GM12875 (cell line): ENCODE measurements around the gene SUGCT.
A peak's percentile ranks its signal among the peaks of the same experiment; 100 is the strongest.

Experiments
- H3K4me3 ChIP-seq: one replicate; pipeline ENCODE4 v1.5.1; 2011; ENCODE audit warnings: low read depth, low read length, control low read depth
- CTCF ChIP-seq: IDR thresholded peaks from 2 replicates; pipeline ENCODE4 v1.5.1; 2011; ENCODE audit warnings: low read depth, mild to moderate bottlenecking, control low read depth, inconsistent platforms, low read length, moderate library complexity, borderline replicate concordance; ENCODE audit not compliant: insufficient read depth

The SUGCT gene

GRCh38 chr7:40477094-40477493, 342.3 kb downstream of the SUGCT start:
- no peak overlapping the region for H3K4me3 ChIP-seq
- no peak for TF ChIP-seq CTCF

- no peak overlapping the region for H3K4me3 ChIP-seq
- TF ChIP-seq CTCF: no peak
These were observed 348.0 kb downstream of the SUGCT start for GRCh38 chr7:40482845-40483244.

GRCh38 chr7:40483630-40484029, 348.8 kb downstream of the SUGCT start:
- peak; percentile 17; the same call in 1 of the 2 replicates for TF ChIP-seq CTCF

GRCh38 chr7:40489844-40490602, 355.2 kb downstream of the SUGCT start:
- no peak overlapping the region for H3K4me3 ChIP-seq
- TF ChIP-seq CTCF: no peak

More at GRCh38 chr7:40483630-40484029, 348.8 kb downstream of the SUGCT start:
- no peak overlapping the region for H3K4me3 ChIP-seq

- no peak for TF ChIP-seq CTCF
- H3K4me3 ChIP-seq: no peak overlapping the region
These were observed 355.8 kb downstream of the SUGCT start for GRCh38 chr7:40490603-40490924.

GRCh38 chr7:40492946-40493345, 358.1 kb downstream of the SUGCT start:
- no peak overlapping the region for H3K4me3 ChIP-seq
- TF ChIP-seq CTCF: no peak

- no peak overlapping the region for H3K4me3 ChIP-seq
- TF ChIP-seq CTCF: no peak
These were observed 358.8 kb downstream of the SUGCT start for GRCh38 chr7:40493609-40494051.
